C4-2B (cell line): ENCODE results near the gene PRKCA.

ENCODE experiments used
- H3K27ac ChIP-seq: fragments of 450-650 bp; 2 replicates; pipeline ENCODE4 v1.5.1; 2017
- CTCF ChIP-seq: fragments of 450-650 bp; conservative IDR thresholded peaks from 2 replicates; pipeline ENCODE4 v1.5.1; 2017; ENCODE audit warnings: mild to moderate bottlenecking
- ZFX ChIP-seq: fragments of 450-650 bp; IDR thresholded peaks from 2 replicates; pipeline ENCODE4 v1.6.1; 2017

Gene PRKCA

DNA sequence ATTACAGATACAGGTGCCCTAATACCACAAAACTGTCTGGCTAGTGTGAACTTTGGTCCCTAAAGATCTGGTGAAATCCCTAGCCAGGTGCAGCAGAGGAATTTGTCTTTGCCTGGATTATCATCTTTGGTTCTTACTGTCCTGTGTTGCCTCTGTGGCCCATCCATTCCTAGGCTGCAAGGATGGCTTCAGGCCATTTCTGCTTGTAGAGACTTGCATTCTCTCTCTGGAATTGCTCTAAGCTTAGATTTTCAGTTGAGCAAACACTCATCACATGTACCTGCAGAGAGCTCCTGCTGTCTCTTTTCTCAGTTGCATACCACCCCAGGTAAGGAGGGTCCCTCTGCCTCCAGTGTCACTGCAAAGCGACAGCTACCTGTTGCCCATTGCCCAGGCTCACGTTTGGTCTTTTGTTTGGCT is 114.9 kb downstream of the PRKCA start:
- TF ChIP-seq ZFX (no peak), CTCF (no peak)
- H3K27ac ChIP-seq, result no peak overlapping the region

DNA sequence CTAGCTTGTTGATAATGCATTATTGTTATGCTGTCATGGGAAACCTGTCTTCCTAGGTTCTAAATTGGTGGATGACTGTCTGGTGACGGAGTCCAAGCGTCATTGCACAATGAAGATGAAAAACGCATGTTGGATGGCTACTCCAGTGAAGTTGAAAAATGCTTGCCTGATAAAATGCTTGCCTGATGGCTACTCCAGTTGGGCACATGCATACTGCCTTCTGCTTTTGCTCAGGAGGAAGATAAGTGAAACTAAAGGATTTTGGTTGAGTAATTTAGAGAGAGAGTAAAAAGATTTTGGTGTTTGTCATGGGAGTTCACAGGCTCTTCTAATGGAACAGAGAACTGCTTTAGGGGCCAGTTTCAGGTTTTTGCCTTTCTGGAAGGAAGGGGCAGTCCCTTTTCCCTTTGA is 118.6 kb downstream of the PRKCA start:
- H3K27ac ChIP-seq, result no peak overlapping the region
- no peak for TF ChIP-seq ZFX
- TF ChIP-seq CTCF, result no peak

- TF ChIP-seq ZFX (no peak), CTCF (no peak)
- H3K27ac ChIP-seq, result no peak overlapping the region
These were observed 119.8 kb downstream of the PRKCA start for GRCh38 chr17:66422186-66422585.

- TF ChIP-seq CTCF (no peak), ZFX (no peak)
- no peak overlapping the region for H3K27ac ChIP-seq
These were observed 120.9 kb downstream of the PRKCA start for GRCh38 chr17:66423056-66423955.

- H3K27ac ChIP-seq, result no peak overlapping the region
- TF ChIP-seq ZFX (no peak), CTCF (no peak)
These were observed 123.5 kb downstream of the PRKCA start for GRCh38 chr17:66425756-66426396.

DNA sequence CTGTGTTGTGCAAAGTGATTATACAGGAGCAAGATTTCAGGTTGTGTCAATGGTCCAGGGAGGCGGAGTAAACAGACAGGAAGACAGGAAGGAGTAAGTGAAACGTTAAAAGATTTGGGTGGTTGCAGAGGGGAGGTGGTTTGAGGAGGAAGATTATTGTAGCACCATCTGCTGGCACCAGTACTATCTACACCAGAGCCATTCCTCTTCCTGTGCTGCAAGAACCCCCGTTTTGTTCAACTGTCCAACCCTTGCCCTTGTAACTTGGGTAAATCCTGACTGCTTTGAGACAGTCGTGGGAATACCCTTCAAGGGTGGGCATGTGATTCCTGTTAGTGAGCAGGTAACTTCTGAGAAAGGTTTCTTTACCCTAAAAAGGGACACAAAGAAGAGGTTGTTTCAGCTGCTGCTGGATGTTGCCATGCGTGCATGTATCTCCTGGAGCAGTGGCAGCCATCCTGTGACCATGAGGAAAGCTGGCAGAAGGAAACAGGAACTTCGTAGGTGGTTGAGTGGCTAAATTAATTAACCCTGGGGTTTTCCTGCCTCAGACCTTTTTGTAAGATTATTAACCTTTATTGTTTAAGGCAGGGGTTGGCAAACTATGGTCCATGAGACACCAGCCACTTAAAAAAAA is 124.1 kb downstream of the PRKCA start:
- TF ChIP-seq CTCF (peak; percentile 43), ZFX (no peak)

GRCh38 chr17:66427134-66427533 is 124.7 kb downstream of the PRKCA start:
- no peak overlapping the region for H3K27ac ChIP-seq
- TF ChIP-seq CTCF, result no peak
- no peak for TF ChIP-seq ZFX

More for the DNA sequence above, 124.1 kb downstream of the PRKCA start:
- H3K27ac ChIP-seq, result no peak overlapping the region
